Right atrium auricular region (tissue), 2 donors: ENCODE measurements around the gene SOBP. TPM values are rescaled to one million over a fixed set of nuclear protein-coding genes. Genes with fewer than 3 reads are reported as not detected.
A peak's percentile ranks its signal among the peaks of the same experiment; 100 is the strongest.

ENCODE experiments used
- DNase-seq: peaks from one replicate; pipeline ENCODE4 v3.0.0-alpha.2; 2019; ENCODE audit warnings: low spot score
- H3K27ac ChIP-seq, 2 donors: fragments of 200-600 bp; sonication (generic); 1 replicate in 1 of 2; 2 replicates in 1 of 2; pipeline ENCODE4 v1.5.1; 2016 to 2019
- H3K27me3 ChIP-seq, 2 donors: fragments of 200-600 bp; sonication (generic); one replicate each; pipeline versions ENCODE4 v1.5.1 to v1.6.0; 2017 to 2019
- H3K36me3 ChIP-seq: fragments of 200-600 bp; sonication (generic); one replicate; pipeline ENCODE4 v1.5.1; 2016
- H3K4me1 ChIP-seq, 2 donors: fragments of 200-600 bp; sonication (generic); one replicate each; pipeline versions ENCODE4 v1.5.1 to v1.6.0; 2017 to 2019
- H3K4me3 ChIP-seq, 2 donors: fragments of 200-600 bp; sonication (generic); 1 replicate in 1 of 2; 2 replicates in 1 of 2; pipeline ENCODE4 v1.5.1; 2017 to 2019; ENCODE audit warnings: mild to moderate bottlenecking in 1 of 2, moderate library complexity in 1 of 2
- H3K9me3 ChIP-seq, 2 donors: fragments of 200-600 bp; sonication (generic); one replicate each; pipeline ENCODE4 v1.5.1; 2019
- total RNA-seq, 2 donors: library from RNA; depleted of rRNA; stranded (reverse); fragments of >200 nt; gene quantifications; one replicate each; pipeline ENCODE4 v1.1.0, GENCODE V29; 2016
- TF ChIP-seq, protein P1 (sequence below), 2 donors: fragments of 200-600 bp; sonication (generic); IDR thresholded peaks; one replicate each; pipeline ENCODE4 v1.5.1; 2019; ENCODE audit warnings: antibody characterized with exemption in 2 of 2

SOBP gene, protein sequence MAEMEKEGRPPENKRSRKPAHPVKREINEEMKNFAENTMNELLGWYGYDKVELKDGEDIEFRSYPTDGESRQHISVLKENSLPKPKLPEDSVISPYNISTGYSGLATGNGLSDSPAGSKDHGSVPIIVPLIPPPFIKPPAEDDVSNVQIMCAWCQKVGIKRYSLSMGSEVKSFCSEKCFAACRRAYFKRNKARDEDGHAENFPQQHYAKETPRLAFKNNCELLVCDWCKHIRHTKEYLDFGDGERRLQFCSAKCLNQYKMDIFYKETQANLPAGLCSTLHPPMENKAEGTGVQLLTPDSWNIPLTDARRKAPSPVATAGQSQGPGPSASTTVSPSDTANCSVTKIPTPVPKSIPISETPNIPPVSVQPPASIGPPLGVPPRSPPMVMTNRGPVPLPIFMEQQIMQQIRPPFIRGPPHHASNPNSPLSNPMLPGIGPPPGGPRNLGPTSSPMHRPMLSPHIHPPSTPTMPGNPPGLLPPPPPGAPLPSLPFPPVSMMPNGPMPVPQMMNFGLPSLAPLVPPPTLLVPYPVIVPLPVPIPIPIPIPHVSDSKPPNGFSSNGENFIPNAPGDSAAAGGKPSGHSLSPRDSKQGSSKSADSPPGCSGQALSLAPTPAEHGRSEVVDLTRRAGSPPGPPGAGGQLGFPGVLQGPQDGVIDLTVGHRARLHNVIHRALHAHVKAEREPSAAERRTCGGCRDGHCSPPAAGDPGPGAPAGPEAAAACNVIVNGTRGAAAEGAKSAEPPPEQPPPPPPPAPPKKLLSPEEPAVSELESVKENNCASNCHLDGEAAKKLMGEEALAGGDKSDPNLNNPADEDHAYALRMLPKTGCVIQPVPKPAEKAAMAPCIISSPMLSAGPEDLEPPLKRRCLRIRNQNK
- total RNA-seq, result 1 to 10 TPM; 8.2 to 8.5 TPM

- H3K27ac ChIP-seq, result peak within 1 kb of the TSS; percentile 91
- peak; percentile 66 for DNase-seq
- no peaks in the 10 kb centered on the region for H3K27me3 ChIP-seq
- H3K4me1 ChIP-seq, result peaks cover 0 to 45% of the 10 kb centered on the region in 2 donors
- H3K36me3 ChIP-seq, result no peaks in the 10 kb centered on the region
- H3K4me3 ChIP-seq, result peak within 1 kb of the TSS; percentile 80 to 81
- H3K9me3 ChIP-seq, result no peaks in the 10 kb centered on the region
- TF ChIP-seq, protein P1, sequence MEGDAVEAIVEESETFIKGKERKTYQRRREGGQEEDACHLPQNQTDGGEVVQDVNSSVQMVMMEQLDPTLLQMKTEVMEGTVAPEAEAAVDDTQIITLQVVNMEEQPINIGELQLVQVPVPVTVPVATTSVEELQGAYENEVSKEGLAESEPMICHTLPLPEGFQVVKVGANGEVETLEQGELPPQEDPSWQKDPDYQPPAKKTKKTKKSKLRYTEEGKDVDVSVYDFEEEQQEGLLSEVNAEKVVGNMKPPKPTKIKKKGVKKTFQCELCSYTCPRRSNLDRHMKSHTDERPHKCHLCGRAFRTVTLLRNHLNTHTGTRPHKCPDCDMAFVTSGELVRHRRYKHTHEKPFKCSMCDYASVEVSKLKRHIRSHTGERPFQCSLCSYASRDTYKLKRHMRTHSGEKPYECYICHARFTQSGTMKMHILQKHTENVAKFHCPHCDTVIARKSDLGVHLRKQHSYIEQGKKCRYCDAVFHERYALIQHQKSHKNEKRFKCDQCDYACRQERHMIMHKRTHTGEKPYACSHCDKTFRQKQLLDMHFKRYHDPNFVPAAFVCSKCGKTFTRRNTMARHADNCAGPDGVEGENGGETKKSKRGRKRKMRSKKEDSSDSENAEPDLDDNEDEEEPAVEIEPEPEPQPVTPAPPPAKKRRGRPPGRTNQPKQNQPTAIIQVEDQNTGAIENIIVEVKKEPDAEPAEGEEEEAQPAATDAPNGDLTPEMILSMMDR (IDR thresholded peaks at IDR 0.05), result no peak
Observed at GRCh38 chr6:107489636-107490565, at the start of gene SOBP. Gene SOBP, plus strand, starts transcription at chr6:107490117. Its CDS starts 500 bp downstream, at chr6:107490617.

- DNase-seq, result no peak
- Histone ChIP-seq H3K27ac (no peak overlapping the region), H3K4me1 (no peaks in the 10 kb centered on the region), H3K9me3 (no peaks in the 10 kb centered on the region), H3K36me3 (no peaks in the 10 kb centered on the region), H3K4me3 (no peak overlapping the region), H3K27me3 (no peaks in the 10 kb centered on the region)
- TF ChIP-seq, protein P1 (IDR thresholded peaks at IDR 0.05), result no peak
Observed at GRCh38 chr6:107440936-107441335, 49.0 kb upstream of the SOBP start.

GRCh38 chr6:107441682-107442081 is 48.2 kb upstream of the SOBP start:
- DNase-seq, result no peak
- TF ChIP-seq, protein P1 (IDR thresholded peaks at IDR 0.05), result no peak
- no peaks in the 10 kb centered on the region for H3K27me3 ChIP-seq
- H3K4me3 ChIP-seq, result no peak overlapping the region
- no peaks in the 10 kb centered on the region for H3K9me3 ChIP-seq
- H3K36me3 ChIP-seq, result no peaks in the 10 kb centered on the region
- H3K4me1 ChIP-seq, result no peaks in the 10 kb centered on the region
- H3K27ac ChIP-seq, result no peak overlapping the region

GRCh38 chr6:107442938-107443607 is 46.8 kb upstream of the SOBP start:
- no peaks in the 10 kb centered on the region for H3K27me3 ChIP-seq
- TF ChIP-seq, protein P1 (IDR thresholded peaks at IDR 0.05), result no peak
- no peak overlapping the region for H3K27ac ChIP-seq
- H3K36me3 ChIP-seq, result no peaks in the 10 kb centered on the region
- no peaks in the 10 kb centered on the region for H3K4me1 ChIP-seq
- peaks cover 0 to 8% of the 10 kb centered on the region in 2 donors for H3K9me3 ChIP-seq
- DNase-seq, result no peak
- no peak overlapping the region for H3K4me3 ChIP-seq
